DOHH2 (cell line): ENCODE measurements around the gene LINS1.

Experiments used
- H3F3A ChIP-seq: fragments of 200-600 bp; sonication (generic), shearing (Covaris generic); 2 replicates; pipeline ENCODE4 v1.6.0; 2016; ENCODE audit warnings: antibody characterized with exemption, mild to moderate bottlenecking; ENCODE audit not compliant: control insufficient read depth, insufficient read depth
- H3K27ac ChIP-seq: fragments of 200-600 bp; sonication (generic); 2 replicates; pipeline ENCODE4 v1.5.1; 2014; ENCODE audit warnings: low read depth, mild to moderate bottlenecking, low read length, moderate library complexity
- H3K27me3 ChIP-seq: fragments of 200-600 bp; sonication (generic); 2 replicates; pipeline ENCODE4 v1.6.1; 2014; ENCODE audit warnings: mild to moderate bottlenecking, low read length, mixed read lengths; ENCODE audit not compliant: control insufficient read depth
- H3K36me3 ChIP-seq: fragments of 200-600 bp; sonication (generic); 2 replicates; pipeline ENCODE4 v1.6.1; 2014; ENCODE audit warnings: mild to moderate bottlenecking, low read length, moderate library complexity, mixed read lengths; ENCODE audit not compliant: control insufficient read depth
- H3K4me1 ChIP-seq: fragments of 200-600 bp; sonication (generic); 2 replicates; pipeline ENCODE4 v1.6.1; 2014; ENCODE audit warnings: mild to moderate bottlenecking, low read length, mixed read lengths; ENCODE audit not compliant: control insufficient read depth
- H3K4me2 ChIP-seq: fragments of 200-600 bp; sonication (generic); 2 replicates; pipeline ENCODE4 v1.6.0; 2014; ENCODE audit warnings: mild to moderate bottlenecking, low read length, moderate library complexity
- H3K4me3 ChIP-seq: fragments of 200-600 bp; sonication (generic); 2 replicates; pipeline ENCODE4 v1.5.1; 2014; ENCODE audit warnings: mild to moderate bottlenecking, low read length, mixed read lengths
- H3K79me2 ChIP-seq: fragments of 200-600 bp; sonication (generic); 2 replicates; pipeline ENCODE4 v1.6.1; 2014; ENCODE audit warnings: mild to moderate bottlenecking, low read length, mixed read lengths; ENCODE audit not compliant: control insufficient read depth
- H3K9me2 ChIP-seq: fragments of 200-600 bp; sonication (generic); replicated peaks from 2 replicates; pipeline ENCODE4 v1.6.1; 2014; ENCODE audit warnings: mild to moderate bottlenecking, low read length, mixed read lengths; ENCODE audit not compliant: control insufficient read depth
- H3K9me3 ChIP-seq: fragments of 200-600 bp; sonication (generic); 2 replicates; pipeline ENCODE4 v1.6.1; 2014; ENCODE audit warnings: antibody characterized with exemption, low read length, mixed read lengths; ENCODE audit not compliant: control insufficient read depth, insufficient read depth
- H4K20me1 ChIP-seq: fragments of 200-600 bp; sonication (generic); 2 replicates; pipeline ENCODE4 v1.6.0; 2014; ENCODE audit warnings: low read depth, mild to moderate bottlenecking, antibody characterized with exemption, low read length, moderate library complexity; ENCODE audit not compliant: control insufficient read depth, insufficient read depth
- CTCF ChIP-seq: fragments of 200-600 bp; sonication (generic); IDR thresholded peaks from one replicate; pipeline ENCODE4 v1.5.1; 2014; ENCODE audit warnings: antibody characterized with exemption, mild to moderate bottlenecking, low read depth, low read length; ENCODE audit not compliant: poor library complexity, severe bottlenecking
- EZH2phosphoT487 ChIP-seq: fragments of 200-600 bp; sonication (generic); IDR thresholded peaks from 2 replicates; pipeline ENCODE4 v1.6.1; 2017; ENCODE audit warnings: borderline replicate concordance, mild to moderate bottlenecking, antibody characterized with exemption, low read length, moderate library complexity, mixed read lengths

The LINS1 gene

GRCh38 chr15:100627789-100628395 is 25.9 kb upstream of the LINS1 start:
- H3F3A ChIP-seq: peaks cover 3% of the 10 kb centered on the region; the same call in 1 of the 2 replicates
- H3K4me3 ChIP-seq: no peak overlapping the region
- peaks cover 22% of the 10 kb centered on the region for H3K36me3 ChIP-seq
- H3K79me2 ChIP-seq: peaks cover 11% of the 10 kb centered on the region; the same call in 1 of the 2 replicates
- no peaks in the 10 kb centered on the region for H4K20me1 ChIP-seq
- no peak overlapping the region for H3K4me2 ChIP-seq
- no peaks in the 10 kb centered on the region for H3K9me3 ChIP-seq
- no peaks in the 10 kb centered on the region for H3K27me3 ChIP-seq
- peaks cover 4% of the 10 kb centered on the region; the same call in 1 of the 2 replicates for H3K4me1 ChIP-seq
- H3K9me2 ChIP-seq: no peaks in the 10 kb centered on the region
- no peak overlapping the region for H3K27ac ChIP-seq
- TF ChIP-seq EZH2phosphoT487 (no peak), CTCF (peak; percentile 76)

- Histone ChIP-seq H3K4me2 (no peak overlapping the region), H3K79me2 (no peaks in the 10 kb centered on the region), H3K36me3 (peaks cover 21% of the 10 kb centered on the region), H4K20me1 (no peaks in the 10 kb centered on the region), H3K4me3 (no peak overlapping the region), H3K9me2 (no peaks in the 10 kb centered on the region), H3K9me3 (no peaks in the 10 kb centered on the region), H3K27me3 (no peaks in the 10 kb centered on the region), H3K27ac (no peak overlapping the region), H3K4me1 (peaks cover 9% of the 10 kb centered on the region; the same call in 1 of the 2 replicates), H3F3A (peaks cover 3% of the 10 kb centered on the region; the same call in 1 of the 2 replicates)
- TF ChIP-seq CTCF: no peak
- TF ChIP-seq EZH2phosphoT487: no peak
Observed at GRCh38 chr15:100623301-100623700, 21.3 kb upstream of the LINS1 start.

- H3K79me2 ChIP-seq: no peaks in the 10 kb centered on the region
- TF ChIP-seq CTCF (no peak), EZH2phosphoT487 (no peak)
- peaks cover 53% of the 10 kb centered on the region for H3K36me3 ChIP-seq
- H3K9me3 ChIP-seq: no peaks in the 10 kb centered on the region
- no peaks in the 10 kb centered on the region for H3F3A ChIP-seq
- H3K4me2 ChIP-seq: no peak overlapping the region
- H3K27ac ChIP-seq: no peak overlapping the region
- H3K4me1 ChIP-seq: peaks cover 5% of the 10 kb centered on the region; the same call in 1 of the 2 replicates
- H3K4me3 ChIP-seq: no peak overlapping the region
- H3K27me3 ChIP-seq: no peaks in the 10 kb centered on the region
- no peaks in the 10 kb centered on the region for H3K9me2 ChIP-seq
- no peaks in the 10 kb centered on the region for H4K20me1 ChIP-seq
Observed at GRCh38 chr15:100616700-100617099, 14.7 kb upstream of the LINS1 start.
